Measurements from ENCODE around the gene SLC7A1.

Gene SLC7A1

GRCh38 chr13:29550430-29550988, 45.0 kb downstream of the SLC7A1 start:
- DNase-seq, result no peak

GRCh38 chr13:29548722-29549121, 46.8 kb downstream of the SLC7A1 start:
- DNase-seq, result no peak

GRCh38 chr13:29547153-29547552, 48.3 kb downstream of the SLC7A1 start:
- DNase-seq, result no peak

- no peak for DNase-seq
Measured at GRCh38 chr13:29546662-29547061, 48.8 kb downstream of the SLC7A1 start.

- DNase-seq, result no peak
Measured at GRCh38 chr13:29545988-29546387, 49.5 kb downstream of the SLC7A1 start.

- DNase-seq, result no peak
Measured at GRCh38 chr13:29543230-29544215, 52.0 kb downstream of the SLC7A1 start.

GRCh38 chr13:29542381-29542780, 53.1 kb downstream of the SLC7A1 start:
- no peak for DNase-seq

GRCh38 chr13:29541400-29541799, 54.1 kb downstream of the SLC7A1 start:
- DNase-seq, result no peak

- no peak for DNase-seq
Measured at GRCh38 chr13:29540799-29541198, 54.7 kb downstream of the SLC7A1 start.

GRCh38 chr13:29540334-29540733, 55.2 kb downstream of the SLC7A1 start:
- no peak for DNase-seq

- no peak for DNase-seq
Measured at GRCh38 chr13:29539856-29540255, 55.6 kb downstream of the SLC7A1 start.

- no peak for DNase-seq
Measured at GRCh38 chr13:29538652-29539040, 56.8 kb downstream of the SLC7A1 start.

- DNase-seq, result no peak
Measured at GRCh38 chr13:29537736-29538651, 57.5 kb downstream of the SLC7A1 start.

- no peak for DNase-seq
Measured at GRCh38 chr13:29536853-29537252, 58.6 kb downstream of the SLC7A1 start.

GRCh38 chr13:29535663-29536655, 59.5 kb downstream of the SLC7A1 start:
- DNase-seq, result no peak

GRCh38 chr13:29534083-29534482, 61.4 kb downstream of the SLC7A1 start:
- DNase-seq, result no peak

- no peak for DNase-seq
Measured at GRCh38 chr13:29532821-29533220, 62.7 kb downstream of the SLC7A1 start.

- DNase-seq, result no peak
Measured at GRCh38 chr13:29532116-29532515, 63.4 kb downstream of the SLC7A1 start.

GRCh38 chr13:29530901-29531300, 64.6 kb downstream of the SLC7A1 start:
- no peak for DNase-seq

GRCh38 chr13:29529754-29530153, 65.7 kb downstream of the SLC7A1 start:
- DNase-seq, result no peak

GRCh38 chr13:29527916-29528315, 67.6 kb downstream of the SLC7A1 start:
- DNase-seq, result no peak

GRCh38 chr13:29527511-29527910, 68.0 kb downstream of the SLC7A1 start:
- no peak for DNase-seq
